HepG2 (cell line): ENCODE data around the gene IFI27. TPM values are rescaled to one million over a fixed set of nuclear protein-coding genes. Genes with fewer than 3 reads are reported as not detected.

Source experiments
- ATF1 ChIP-seq: IDR thresholded peaks from 2 replicates; pipeline ENCODE4 v1.6.1; 2016; ENCODE audit warnings: mild to moderate bottlenecking, control low read depth
- CC2D1A ChIP-seq: sonication (generic); formaldehyde crosslinking; IDR thresholded peaks from 2 replicates; pipeline ENCODE4 v1.8.1; 2023; ENCODE audit warnings: mild to moderate bottlenecking, missing genetic modification reagents
- E2F2 ChIP-seq: sonication (generic); formaldehyde crosslinking; IDR thresholded peaks from 2 replicates; pipeline ENCODE4 v1.4.0; 2020; ENCODE audit warnings: missing genetic modification reagents, borderline replicate concordance
- HMGXB3 ChIP-seq: sonication (generic); formaldehyde crosslinking; IDR thresholded peaks from 2 replicates; pipeline ENCODE4 v1.4.0; 2020; ENCODE audit warnings: missing genetic modification reagents, borderline replicate concordance
- HNF1B ChIP-seq: sonication (generic); formaldehyde crosslinking; IDR thresholded peaks from 2 replicates; pipeline ENCODE4 v1.5.1; 2020; ENCODE audit warnings: mild to moderate bottlenecking, moderate library complexity, missing genetic modification reagents
- MIXL1 ChIP-seq: IDR thresholded peaks from 2 replicates; pipeline ENCODE4 v1.6.1; 2016
- NR0B2 ChIP-seq: sonication (generic); formaldehyde crosslinking; IDR thresholded peaks from 2 replicates; pipeline ENCODE4 v1.4.0; 2020; ENCODE audit warnings: mild to moderate bottlenecking, missing genetic modification reagents
- PHF21A ChIP-seq: sonication (generic); formaldehyde crosslinking; IDR thresholded peaks from 2 replicates; pipeline ENCODE4 v1.5.0; 2020; ENCODE audit warnings: mild to moderate bottlenecking, missing genetic modification reagents
- PHF5A ChIP-seq: IDR thresholded peaks from one replicate; pipeline ENCODE4 v1.6.1; 2018; ENCODE audit warnings: low read depth, missing genetic modification reagents; ENCODE audit not compliant: unreplicated experiment
- XBP1 ChIP-seq: sonication (generic); formaldehyde crosslinking; IDR thresholded peaks from 2 replicates; pipeline ENCODE4 v1.5.0; 2020; ENCODE audit warnings: missing genetic modification reagents
- ZNF12 ChIP-seq: sonication (generic); formaldehyde crosslinking; IDR thresholded peaks from 2 replicates; pipeline ENCODE4 v1.5.0; 2020; ENCODE audit warnings: missing genetic modification reagents
- ZNF263 ChIP-seq: sonication (generic); formaldehyde crosslinking; IDR thresholded peaks from 2 replicates; pipeline ENCODE4 v1.4.0; 2020; ENCODE audit warnings: missing genetic modification reagents
- ZNF335 ChIP-seq: sonication (generic); formaldehyde crosslinking; IDR thresholded peaks from 2 replicates; pipeline ENCODE4 v1.4.0; 2020; ENCODE audit warnings: missing genetic modification reagents
- ZNF501 ChIP-seq: sonication (generic); formaldehyde crosslinking; IDR thresholded peaks from 2 replicates; pipeline ENCODE4 v1.5.1; 2020; ENCODE audit warnings: mild to moderate bottlenecking, moderate library complexity, missing genetic modification reagents
- ZNF564 ChIP-seq: sonication (generic); formaldehyde crosslinking; IDR thresholded peaks from 2 replicates; pipeline ENCODE4 v1.8.1; 2023; ENCODE audit warnings: mild to moderate bottlenecking, missing genetic modification reagents
- ZNF629 ChIP-seq: sonication (generic); formaldehyde crosslinking; conservative IDR thresholded peaks from 2 replicates; pipeline ENCODE4 v1.5.0; 2020; ENCODE audit warnings: missing genetic modification reagents
- ZNF687 ChIP-seq: sonication (generic); formaldehyde crosslinking; IDR thresholded peaks from 2 replicates; pipeline ENCODE4 v1.5.1; 2020; ENCODE audit warnings: mild to moderate bottlenecking, missing genetic modification reagents, moderate library complexity
- ZNF782 ChIP-seq: sonication (generic); formaldehyde crosslinking; IDR thresholded peaks from 2 replicates; pipeline ENCODE4 v1.4.0; 2020; ENCODE audit warnings: missing genetic modification reagents, mild to moderate bottlenecking, borderline replicate concordance
- polyA plus RNA-seq, 8 experiments: library from polyadenylated mRNA; depleted of rRNA in 3 of 8; stranded (reverse) in 7 of 8; unstranded in 1 of 8; fragments of >200 nt; fragmentation: Illumina TruSeq in 4 of 8; extraction: Trizol in 4 of 8; gene quantifications; 2 replicates each; pipeline versions ENCODE4 v1.2.1 to v1.2.3, GENCODE V29; 2011 to 2016; ENCODE audit warnings: low read depth in 4 of 8, missing spikeins in 1 of 8, mixed read lengths in 1 of 8; ENCODE audit not compliant: insufficient read depth in 1 of 8
- total RNA-seq, 5 experiments: library from RNA; depleted of rRNA; stranded (reverse); fragments of >200 nt; fragmentation: Illumina TruSeq; extraction: Trizol; gene quantifications; 2 replicates each; pipeline ENCODE4 v1.2.3, GENCODE V29; 2016; ENCODE audit warnings: low read depth in 1 of 5

Gene IFI27
- total and polyA plus RNA-seq, 2 of the 13 experiments (the other 11 are each of a cell fraction or from before 2014, with no cell fraction given), result 1.2 to 1.7 TPM

GRCh38 chr14:94136575-94137331 lies 26.2 kb downstream of the IFI27 start (continued):
- TF ChIP-seq ATF1 (CRISPR knock-in tag) (no peak), ZNF687 (peak; percentile 63), E2F2 (CRISPR knock-in tag) (no peak), MIXL1 (peak; percentile 71; the same call in 1 of the 2 replicates), PHF21A (CRISPR knock-in tag) (no peak), ZNF564 (CRISPR knock-in tag) (no peak), CC2D1A (CRISPR knock-in tag) (no peak), ZNF501 (CRISPR knock-in tag) (0 out of 2 replicates have a peak, but pooled peaks have one; percentile 45), PHF5A (CRISPR knock-in tag) (no peak), HMGXB3 (CRISPR knock-in tag) (0 out of 2 replicates have a peak, but pooled peaks have one; percentile 31), XBP1 (no peak), HNF1B (CRISPR knock-in tag) (peak; percentile 68), ZNF335 (CRISPR knock-in tag) (no peak), NR0B2 (CRISPR knock-in tag) (no peak), ZNF12 (CRISPR knock-in tag) (no peak), ZNF629 (CRISPR knock-in tag) (no peak), ZNF782 (no peak), ZNF263 (no peak)
